Rectal smooth muscle tissue (tissue), 1 donor: Measurements from ENCODE around the gene LMNTD2.
A peak's percentile ranks its signal among the peaks of the same experiment; 100 is the strongest.

Experiments used
- H3K27ac ChIP-seq: one replicate; pipeline ENCODE4 v1.7.0; 2013; ENCODE audit warnings: low read depth, low read length, inconsistent platforms
- H3K27me3 ChIP-seq: one replicate; pipeline ENCODE4 v1.7.0; 2013; ENCODE audit warnings: low read length; ENCODE audit not compliant: control insufficient read depth, insufficient read depth
- H3K36me3 ChIP-seq: one replicate; pipeline ENCODE4 v1.7.0; 2013; ENCODE audit warnings: low read length; ENCODE audit not compliant: control insufficient read depth, insufficient read depth
- H3K4me1 ChIP-seq: one replicate; pipeline ENCODE4 v1.7.0; 2013; ENCODE audit warnings: low read length; ENCODE audit not compliant: control insufficient read depth, insufficient read depth
- H3K4me3 ChIP-seq: one replicate; pipeline ENCODE4 v1.7.0; 2013; ENCODE audit warnings: low read length
- H3K9ac ChIP-seq: one replicate; pipeline ENCODE4 v1.7.0; 2013; ENCODE audit warnings: low read length

Gene LMNTD2

GRCh38 chr11:571802-572185 lies 11.3 kb upstream of the LMNTD2 start:
- no peaks in the 10 kb centered on the region for H3K36me3 ChIP-seq
- H3K9ac ChIP-seq, result no peak overlapping the region
- H3K4me3 ChIP-seq, result no peak overlapping the region
- peaks cover 2% of the 10 kb centered on the region for H3K4me1 ChIP-seq
- H3K27ac ChIP-seq, result no peak overlapping the region
- H3K27me3 ChIP-seq, result peaks cover 2% of the 10 kb centered on the region

GRCh38 chr11:569158-569885 lies 8.8 kb upstream of the LMNTD2 start:
- Histone ChIP-seq H3K4me3 (peak overlapping the region; percentile 70), H3K4me1 (peaks cover 2% of the 10 kb centered on the region), H3K27ac (no peak overlapping the region), H3K27me3 (peaks cover 2% of the 10 kb centered on the region), H3K36me3 (no peaks in the 10 kb centered on the region), H3K9ac (peak overlapping the region; percentile 90)

- Histone ChIP-seq H3K9ac (peak overlapping the region; percentile 90), H3K4me3 (peak overlapping the region; percentile 70), H3K27me3 (peaks cover 2% of the 10 kb centered on the region), H3K4me1 (peaks cover 2% of the 10 kb centered on the region), H3K36me3 (no peaks in the 10 kb centered on the region), H3K27ac (no peak overlapping the region)
Observed at GRCh38 chr11:568306-569157, 8.0 kb upstream of the LMNTD2 start.

- Histone ChIP-seq H3K27ac (no peak overlapping the region), H3K9ac (peak overlapping the region; percentile 62)
Observed at GRCh38 chr11:567629-568292, 7.2 kb upstream of the LMNTD2 start.

GRCh38 chr11:567011-567628 lies 6.6 kb upstream of the LMNTD2 start:
- Histone ChIP-seq H3K4me3 (peak overlapping the region; percentile 62), H3K9ac (no peak overlapping the region), H3K36me3 (no peaks in the 10 kb centered on the region), H3K27me3 (no peaks in the 10 kb centered on the region), H3K4me1 (peaks cover 2% of the 10 kb centered on the region), H3K27ac (no peak overlapping the region)

More at GRCh38 chr11:567629-568292, 7.2 kb upstream of the LMNTD2 start:
- peaks cover 2% of the 10 kb centered on the region for H3K4me1 ChIP-seq
- H3K36me3 ChIP-seq, result no peaks in the 10 kb centered on the region
- H3K27me3 ChIP-seq, result no peaks in the 10 kb centered on the region
- peak overlapping the region; percentile 62 for H3K4me3 ChIP-seq

GRCh38 chr11:565921-566509 lies 5.5 kb upstream of the LMNTD2 start:
- no peak overlapping the region for H3K4me3 ChIP-seq
- H3K27ac ChIP-seq, result no peak overlapping the region
- no peaks in the 10 kb centered on the region for H3K27me3 ChIP-seq
- no peaks in the 10 kb centered on the region for H3K36me3 ChIP-seq
- H3K4me1 ChIP-seq, result peaks cover 2% of the 10 kb centered on the region
- no peak overlapping the region for H3K9ac ChIP-seq

GRCh38 chr11:563812-564578 lies 3.5 kb upstream of the LMNTD2 start:
- H3K4me3 ChIP-seq, result no peak overlapping the region
- H3K27me3 ChIP-seq, result no peaks in the 10 kb centered on the region
- no peaks in the 10 kb centered on the region for H3K36me3 ChIP-seq
- H3K4me1 ChIP-seq, result peaks cover 3% of the 10 kb centered on the region
- no peak overlapping the region for H3K9ac ChIP-seq
- H3K27ac ChIP-seq, result no peak overlapping the region

GRCh38 chr11:563066-563811 lies 2.7 kb upstream of the LMNTD2 start:
- Histone ChIP-seq H3K27ac (no peak overlapping the region), H3K9ac (no peak overlapping the region), H3K4me3 (no peak overlapping the region), H3K4me1 (peaks cover 2% of the 10 kb centered on the region), H3K36me3 (no peaks in the 10 kb centered on the region), H3K27me3 (no peaks in the 10 kb centered on the region)

- H3K9ac ChIP-seq, result no peak overlapping the region
- H3K27ac ChIP-seq, result no peak overlapping the region
- peak overlapping the region; percentile 72 for H3K4me3 ChIP-seq
Observed at GRCh38 chr11:562046-562645, 1.6 kb upstream of the LMNTD2 start.

GRCh38 chr11:561148-562003 lies 838 bp upstream of the LMNTD2 start:
- Histone ChIP-seq H3K4me3 (peak overlapping the region; percentile 72), H3K27me3 (peaks cover 7% of the 10 kb centered on the region), H3K9ac (peak overlapping the region; percentile 71), H3K27ac (no peak overlapping the region), H3K4me1 (peaks cover 2% of the 10 kb centered on the region), H3K36me3 (no peaks in the 10 kb centered on the region)

More at GRCh38 chr11:562046-562645, 1.6 kb upstream of the LMNTD2 start:
- Histone ChIP-seq H3K4me1 (peaks cover 2% of the 10 kb centered on the region), H3K27me3 (peaks cover 2% of the 10 kb centered on the region), H3K36me3 (no peaks in the 10 kb centered on the region)
